ENCODE measurements around the gene PGM5. TPM values are rescaled to one million over a fixed set of nuclear protein-coding genes. Genes with fewer than 3 reads are reported as not detected.
A peak's percentile ranks its signal among the peaks of the same experiment; 100 is the strongest.
"Not testable (repeated sequence)": the region's sequence is repeated elsewhere in the genome, so short reads cannot be mapped to it uniquely, and the experiment has no call there.

PGM5 gene
- total RNA-seq (2021) = not detected in 2 replicates
- long read RNA-seq = 0 reads

DNA sequence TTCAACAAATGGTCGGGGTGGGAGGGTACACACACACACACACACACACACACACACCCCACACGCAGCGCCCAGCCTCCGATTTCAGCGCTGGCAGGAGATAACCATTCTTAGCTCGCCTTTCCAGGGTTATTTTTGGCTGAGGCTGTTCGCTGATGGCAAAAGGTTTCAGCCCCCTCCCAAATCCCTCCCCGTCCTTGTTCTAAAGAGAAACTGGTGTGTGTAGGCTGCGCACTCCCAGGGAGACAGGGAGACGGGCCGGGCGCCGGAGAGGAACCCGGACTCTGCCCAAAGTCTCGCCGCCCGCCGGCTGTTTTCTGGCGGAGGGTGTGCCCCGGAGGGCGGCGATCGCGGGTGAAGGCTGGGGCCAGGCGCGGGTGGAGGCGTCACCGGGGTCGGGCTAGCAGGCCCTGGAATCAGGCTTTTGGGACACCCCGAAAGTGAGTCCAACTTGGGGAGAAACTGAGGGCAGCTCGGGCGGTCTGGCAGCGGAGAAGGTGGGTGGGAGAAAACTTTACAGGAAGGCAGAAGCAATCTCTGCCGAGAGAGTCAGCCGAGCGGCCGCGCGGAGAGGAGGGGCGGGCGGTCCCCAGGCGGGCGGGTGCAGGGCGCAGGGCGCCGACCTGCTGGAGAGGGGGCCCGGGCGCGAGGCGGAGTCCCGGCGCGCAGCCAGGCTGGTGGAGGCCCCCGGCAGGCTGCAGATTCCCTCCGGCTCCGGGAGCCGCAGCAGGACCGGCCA is at the start of gene PGM5:
Gene PGM5, plus strand, starts transcription at position 232 of the 739 bp plus-strand sequence. CDS start 517 bp downstream, outside the sequence.
- not testable (repeated sequence) for H2BK12ac ChIP-seq (ENCODE audit: insufficient read length, low read depth, low read length); H2BK15ac ChIP-seq (ENCODE audit: low read depth, low read length); H4K91ac ChIP-seq (ENCODE audit: insufficient read length, low read depth, low read length); H3K27ac Mint-ChIP-seq; H4K5ac ChIP-seq (ENCODE audit: insufficient read length, low read depth, low read length); H3K79me2 ChIP-seq (ENCODE audit: insufficient read depth, low read length); H3K23ac ChIP-seq (ENCODE audit: insufficient read length, low read depth, low read length); H3K79me1 ChIP-seq (ENCODE audit: insufficient read depth, low read depth, low read length, poor library complexity, severe bottlenecking); H3K4me1 ChIP-seq (ENCODE audit: insufficient read depth, low read length); H2AFZ ChIP-seq (ENCODE audit: low read length); H2BK120ac ChIP-seq (ENCODE audit: low read depth, low read length, poor library complexity, severe bottlenecking); H3K4me1 Mint-ChIP-seq; H3K27ac ChIP-seq (ENCODE audit: insufficient read length, low read depth, low read length); H3K9me3 Mint-ChIP-seq; H2BK5ac ChIP-seq (ENCODE audit: insufficient read length, low read length); H3T11ph ChIP-seq (ENCODE audit: low read length); H3K56ac ChIP-seq (ENCODE audit: insufficient read length, low read depth, low read length); H4K20me1 ChIP-seq (ENCODE audit: control insufficient read depth, insufficient read depth, insufficient read length); H3K23me2 ChIP-seq (ENCODE audit: insufficient read length, low read depth, low read length, poor library complexity, severe bottlenecking); H2BK20ac ChIP-seq (ENCODE audit: low read depth, low read length, poor library complexity, severe bottlenecking); H3K36me3 Mint-ChIP-seq (ENCODE audit: insufficient read depth in 1 of 3, low read depth in 3 of 3); H3K9me3 ChIP-seq (ENCODE audit: control insufficient read depth, low read depth, low read length); H2AK5ac ChIP-seq (ENCODE audit: insufficient read length, low read length); H3K9ac ChIP-seq (ENCODE audit: extremely low read depth, insufficient read length, low read length); H4K8ac ChIP-seq (replicated peaks; ENCODE audit: insufficient read length, low read depth, low read length); H3K4ac ChIP-seq (ENCODE audit: low read depth, low read length); H3K18ac ChIP-seq (ENCODE audit: insufficient read length, low read depth, low read length); H3K14ac ChIP-seq (ENCODE audit: insufficient read depth, low read length)
- Histone ChIP-seq H3K27me3 (ENCODE audit: insufficient read depth, low read length) (peaks cover 11% of the 10 kb centered on the region; the same call in 1 of the 2 replicates), H3K4me2 (ENCODE audit: insufficient read depth, insufficient read length, low read length) (peak within 1 kb of the TSS; percentile 25)
- Mint-ChIP-seq H3K27me3 (ENCODE audit: low read depth) (peaks cover 80% of the 10 kb centered on the region), H3K4me3 (peak within 1 kb of the TSS; percentile 57 to 81)
- WGBS (ENCODE audit: extremely low coverage, insufficient read length, low lambda C conversion rate) = no CpG with 5 or more reads among the region's 58 CpGs
- DNase-seq = peak; percentile 37

DNA sequence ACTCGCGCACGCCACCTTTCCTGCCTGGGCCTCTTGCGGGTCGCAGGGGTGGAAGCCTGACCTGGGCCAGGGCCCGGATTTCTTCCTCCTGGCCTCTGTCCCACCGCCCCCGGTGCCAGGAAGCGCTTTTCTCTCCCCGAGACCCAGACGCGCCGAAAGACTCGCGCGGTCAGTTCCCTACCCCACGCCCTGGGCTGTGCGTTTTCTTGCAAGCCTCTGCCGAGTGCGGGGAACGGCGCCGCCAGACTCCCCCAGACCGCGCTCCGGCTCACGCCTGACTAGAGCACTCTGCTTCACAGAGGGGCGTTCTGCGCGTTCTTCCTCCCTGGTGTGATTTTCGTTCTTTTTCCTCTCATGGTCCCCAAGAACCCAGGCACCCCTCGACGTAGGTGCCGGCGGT is 49.3 kb upstream of the PGM5 start:
- H2BK15ac ChIP-seq (ENCODE audit: low read depth, low read length); H4K8ac ChIP-seq (replicated peaks; ENCODE audit: insufficient read length, low read depth, low read length); H3K56ac ChIP-seq (ENCODE audit: insufficient read length, low read depth, low read length); H3K4me3 Mint-ChIP-seq; H2BK12ac ChIP-seq (ENCODE audit: insufficient read length, low read depth, low read length); H3K27ac Mint-ChIP-seq; H3K23me2 ChIP-seq (ENCODE audit: insufficient read length, low read depth, low read length, poor library complexity, severe bottlenecking); H3K14ac ChIP-seq (ENCODE audit: insufficient read depth, low read length); H4K20me1 ChIP-seq (ENCODE audit: control insufficient read depth, insufficient read depth, insufficient read length); H3K4me1 ChIP-seq (ENCODE audit: insufficient read depth, low read length); H3K9ac ChIP-seq (ENCODE audit: extremely low read depth, insufficient read length, low read length); H2BK20ac ChIP-seq (ENCODE audit: low read depth, low read length, poor library complexity, severe bottlenecking); H3K79me1 ChIP-seq (ENCODE audit: insufficient read depth, low read depth, low read length, poor library complexity, severe bottlenecking); H2AFZ ChIP-seq (ENCODE audit: low read length); H4K91ac ChIP-seq (ENCODE audit: insufficient read length, low read depth, low read length); H4K5ac ChIP-seq (ENCODE audit: insufficient read length, low read depth, low read length); H3K9me3 ChIP-seq (ENCODE audit: control insufficient read depth, low read depth, low read length); H3K27me3 ChIP-seq (ENCODE audit: insufficient read depth, low read length); H2AK5ac ChIP-seq (ENCODE audit: insufficient read length, low read length); H2BK120ac ChIP-seq (ENCODE audit: low read depth, low read length, poor library complexity, severe bottlenecking); DNase-seq; H3K4me2 ChIP-seq (ENCODE audit: insufficient read depth, insufficient read length, low read length); H3K4ac ChIP-seq (ENCODE audit: low read depth, low read length); H3K23ac ChIP-seq (ENCODE audit: insufficient read length, low read depth, low read length); H2BK5ac ChIP-seq (ENCODE audit: insufficient read length, low read length); H3T11ph ChIP-seq (ENCODE audit: low read length); H3K18ac ChIP-seq (ENCODE audit: insufficient read length, low read depth, low read length); H3K36me3 Mint-ChIP-seq (ENCODE audit: insufficient read depth in 1 of 3, low read depth in 3 of 3); H3K27ac ChIP-seq (ENCODE audit: insufficient read length, low read depth, low read length); H3K79me2 ChIP-seq (ENCODE audit: insufficient read depth, low read length); H3K4me1 Mint-ChIP-seq; H3K9me3 Mint-ChIP-seq: not testable (repeated sequence)
- peaks cover 18% of the 10 kb centered on the region for H3K27me3 Mint-ChIP-seq (ENCODE audit: low read depth)
- WGBS (ENCODE audit: extremely low coverage, insufficient read length, low lambda C conversion rate) = no CpG with 5 or more reads among the region's 35 CpGs
